Gastroesophageal sphincter (tissue), 4 donors: ENCODE data around the gene STON2. TPM values are rescaled to one million over a fixed set of nuclear protein-coding genes. Genes with fewer than 3 reads are reported as not detected.

Source experiments
- ATAC-seq: fragments of 150-250 bp; one replicate; pipeline ENCODE4 v1.9.1; 2016; ENCODE audit warnings: mild to moderate bottlenecking, moderate library complexity
- H3K27ac ChIP-seq, 4 donors: fragments of 200-600 bp; sonication (generic) in 3 of 4; 1 replicate in 3 of 4; 2 replicates in 1 of 4; pipeline ENCODE4 v1.5.1; 2016 to 2019
- H3K27me3 ChIP-seq: fragments of 200-600 bp; sonication (generic); one replicate; pipeline ENCODE4 v1.5.1; 2019
- H3K36me3 ChIP-seq, 2 donors: fragments of 200-600 bp; sonication (generic); one replicate each; pipeline ENCODE4 v1.5.1; 2019; ENCODE audit warnings: control low read depth in 1 of 2
- H3K4me1 ChIP-seq, 3 donors: fragments of 200-600 bp; sonication (generic); 1 replicate in 2 of 3; 2 replicates in 1 of 3; pipeline ENCODE4 v1.5.1; 2016 to 2019; ENCODE audit warnings: control low read depth in 2 of 3
- H3K4me3 ChIP-seq, 2 donors: fragments of 200-600 bp; sonication (generic); one replicate each; pipeline ENCODE4 v1.5.1; 2019; ENCODE audit warnings: mild to moderate bottlenecking in 1 of 2, moderate library complexity in 1 of 2
- H3K9me3 ChIP-seq, 3 donors: fragments of 200-600 bp; sonication (generic); one replicate each; pipeline ENCODE4 v1.5.1; 2017 to 2019; ENCODE audit warnings: control low read depth in 2 of 3
- EP300 ChIP-seq: sonication (generic); formaldehyde crosslinking; IDR thresholded peaks from one replicate; pipeline ENCODE4 v1.6.1; 2017; ENCODE audit warnings: antibody characterized with exemption, mild to moderate bottlenecking
- POLR2A ChIP-seq, 2 donors: fragments of 450-650 bp; IDR thresholded peaks; one replicate each; pipeline ENCODE4 v1.6.1; 2017; ENCODE audit warnings: antibody characterized with exemption in 2 of 2, mild to moderate bottlenecking in 2 of 2, moderate library complexity in 1 of 2
- POLR2AphosphoS5 ChIP-seq: sonication (generic); formaldehyde crosslinking; IDR thresholded peaks from one replicate; pipeline ENCODE4 v1.6.1; 2017; ENCODE audit warnings: antibody characterized with exemption
- WGBS, 2 donors: methylation state at CpG; one replicate each; pipeline ENCODE4 v1.1.5; 2018; ENCODE audit warnings: low coverage in 1 of 2; 5-methylcytosine and 5-hydroxymethylcytosine counted together
- total RNA-seq, 4 donors: library from RNA; depleted of rRNA; stranded (reverse); fragments of >200 nt; gene quantifications; one replicate each; pipeline ENCODE4 v1.1.0, GENCODE V29; 2016
- TF ChIP-seq, protein P1 (sequence below), 4 experiments: fragments of 200-600 bp in 2 of 4; fragments of 450-650 bp in 2 of 4; sonication (generic) in 1 of 4; IDR thresholded peaks; one replicate each; pipeline ENCODE4 v1.5.1; 2017 to 2019; ENCODE audit warnings: antibody characterized with exemption in 4 of 4, mild to moderate bottlenecking in 2 of 4, moderate library complexity in 2 of 4

Gene STON2
- total RNA-seq, 4 donors from 2014 or later, result 2.8 to 11.6 (median 11.5) TPM

GRCh38 chr14:81256289-81256960 is 143.7 kb downstream of the STON2 start:
- Histone ChIP-seq H3K4me1 (no peaks in the 10 kb centered on the region), H3K27ac (no peak overlapping the region), H3K36me3 (no peaks in the 10 kb centered on the region), H3K27me3 (peaks cover 24% of the 10 kb centered on the region), H3K4me3 (no peak overlapping the region), H3K9me3 (no peaks in the 10 kb centered on the region)
- 71% methylated on average over 2 of the region's 2 CpGs; no CpG with 5 or more reads in 1 of the 2 donors for WGBS, 2 donors
- no peak for ATAC-seq
- TF ChIP-seq POLR2A (IDR thresholded peaks at IDR 0.05), result no peak
- no peak for TF ChIP-seq POLR2AphosphoS5
- TF ChIP-seq EP300, result no peak
- TF ChIP-seq, protein P1, sequence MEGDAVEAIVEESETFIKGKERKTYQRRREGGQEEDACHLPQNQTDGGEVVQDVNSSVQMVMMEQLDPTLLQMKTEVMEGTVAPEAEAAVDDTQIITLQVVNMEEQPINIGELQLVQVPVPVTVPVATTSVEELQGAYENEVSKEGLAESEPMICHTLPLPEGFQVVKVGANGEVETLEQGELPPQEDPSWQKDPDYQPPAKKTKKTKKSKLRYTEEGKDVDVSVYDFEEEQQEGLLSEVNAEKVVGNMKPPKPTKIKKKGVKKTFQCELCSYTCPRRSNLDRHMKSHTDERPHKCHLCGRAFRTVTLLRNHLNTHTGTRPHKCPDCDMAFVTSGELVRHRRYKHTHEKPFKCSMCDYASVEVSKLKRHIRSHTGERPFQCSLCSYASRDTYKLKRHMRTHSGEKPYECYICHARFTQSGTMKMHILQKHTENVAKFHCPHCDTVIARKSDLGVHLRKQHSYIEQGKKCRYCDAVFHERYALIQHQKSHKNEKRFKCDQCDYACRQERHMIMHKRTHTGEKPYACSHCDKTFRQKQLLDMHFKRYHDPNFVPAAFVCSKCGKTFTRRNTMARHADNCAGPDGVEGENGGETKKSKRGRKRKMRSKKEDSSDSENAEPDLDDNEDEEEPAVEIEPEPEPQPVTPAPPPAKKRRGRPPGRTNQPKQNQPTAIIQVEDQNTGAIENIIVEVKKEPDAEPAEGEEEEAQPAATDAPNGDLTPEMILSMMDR (IDR thresholded peaks at IDR 0.05), result no peak

GRCh38 chr14:81252278-81252677 is 147.8 kb downstream of the STON2 start:
- H3K4me3 ChIP-seq, result no peak overlapping the region
- ATAC-seq, result no peak
- no peak for TF ChIP-seq POLR2A (IDR thresholded peaks at IDR 0.05)
- no peak for TF ChIP-seq EP300
- no peak for TF ChIP-seq POLR2AphosphoS5
- TF ChIP-seq, protein P1 (IDR thresholded peaks at IDR 0.05), result no peak
- H3K36me3 ChIP-seq, result no peaks in the 10 kb centered on the region
- no peaks in the 10 kb centered on the region for H3K9me3 ChIP-seq
- no peak overlapping the region for H3K27ac ChIP-seq
- 82 to 83% methylated on average over 1 of the region's 1 CpG for WGBS, 2 donors
- peaks cover 4% of the 10 kb centered on the region for H3K27me3 ChIP-seq
- H3K4me1 ChIP-seq, result no peaks in the 10 kb centered on the region

GRCh38 chr14:81247271-81247766 is 152.8 kb downstream of the STON2 start:
- no peak for ATAC-seq
- Histone ChIP-seq H3K4me1 (no peaks in the 10 kb centered on the region), H3K9me3 (peaks cover 0 to 13% (median 0%) of the 10 kb centered on the region in 3 donors), H3K4me3 (no peak overlapping the region), H3K36me3 (no peaks in the 10 kb centered on the region), H3K27me3 (no peaks in the 10 kb centered on the region), H3K27ac (no peak overlapping the region)
- no peak for TF ChIP-seq POLR2A (IDR thresholded peaks at IDR 0.05)
- no peak for TF ChIP-seq POLR2AphosphoS5
- TF ChIP-seq, protein P1 (IDR thresholded peaks at IDR 0.05), result no peak
- no peak for TF ChIP-seq EP300
- 71 to 80% methylated on average over 1 to 3 of the region's 8 CpGs for WGBS, 2 donors

DNA sequence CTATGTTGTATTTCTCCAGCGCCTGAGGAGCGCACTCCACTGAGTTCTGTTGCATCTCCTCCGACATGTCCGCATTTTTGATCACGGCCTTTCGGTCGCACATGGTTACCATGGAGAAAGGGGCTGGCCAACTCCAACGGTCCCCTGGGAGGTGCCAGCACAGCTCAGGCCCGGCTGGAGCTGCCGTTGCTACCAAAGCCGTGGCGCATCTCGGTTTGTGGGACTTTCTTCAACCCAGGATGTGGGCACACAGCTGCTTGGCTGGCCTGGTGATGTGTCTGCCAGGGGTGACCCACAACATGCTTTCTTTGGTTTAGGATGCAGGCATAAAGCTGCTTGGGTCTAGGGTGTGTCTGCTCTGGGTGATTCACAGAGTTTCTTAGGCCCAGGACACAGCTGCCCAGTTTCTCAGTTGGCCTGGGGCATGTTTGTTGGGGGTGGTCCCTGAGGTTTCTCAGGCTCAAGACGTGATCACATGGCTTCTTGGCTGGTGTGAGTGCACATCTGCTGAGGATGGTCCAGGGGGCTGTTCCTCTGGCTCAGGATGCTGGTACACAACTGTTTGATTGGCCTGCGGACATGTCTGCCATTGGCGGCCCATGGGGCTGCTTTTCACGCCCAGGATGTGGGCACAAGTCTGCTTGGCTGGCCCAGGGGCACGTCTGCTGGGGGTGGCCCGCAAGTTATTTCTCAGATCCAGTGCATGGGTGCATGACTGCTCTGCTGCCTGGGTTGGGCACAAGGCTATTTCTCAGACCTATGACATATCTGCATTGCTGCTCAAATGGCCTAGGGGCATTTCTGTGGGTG is 153.5 kb downstream of the STON2 start:
- H3K4me1 ChIP-seq, result no peaks in the 10 kb centered on the region
- no peaks in the 10 kb centered on the region for H3K36me3 ChIP-seq
- ATAC-seq, result no peak
- H3K27ac ChIP-seq, result no peak overlapping the region
- no peak overlapping the region for H3K4me3 ChIP-seq
- H3K27me3 ChIP-seq, result no peaks in the 10 kb centered on the region
- WGBS, 2 donors, result 83% methylated on average over 9 of the region's 19 CpGs; no CpG with 5 or more reads in 1 of the 2 donors
- peaks cover 0 to 13% (median 0%) of the 10 kb centered on the region in 3 donors for H3K9me3 ChIP-seq
- TF ChIP-seq POLR2A (IDR thresholded peaks at IDR 0.05) (no peak), POLR2AphosphoS5 (no peak), EP300 (no peak)
- TF ChIP-seq, protein P1 (IDR thresholded peaks at IDR 0.05), result no peak
